Stimulated activated CD4-positive, alpha-beta T cell treated with anti-CD3 and anti-CD28 coated beads, Interleukin-12 subunit alpha, Interleukin-12 subunit beta, amount 100 ng/mL, for 24 hours (primary cell): ENCODE results near the gene FBN3.

Experiments used
- DNase-seq, 2 experiments: peaks; one replicate each; pipeline ENCODE4 v3.0.0-alpha.2; 2020; ENCODE audit warnings: low read depth in 2 of 2

The FBN3 gene

DNA sequence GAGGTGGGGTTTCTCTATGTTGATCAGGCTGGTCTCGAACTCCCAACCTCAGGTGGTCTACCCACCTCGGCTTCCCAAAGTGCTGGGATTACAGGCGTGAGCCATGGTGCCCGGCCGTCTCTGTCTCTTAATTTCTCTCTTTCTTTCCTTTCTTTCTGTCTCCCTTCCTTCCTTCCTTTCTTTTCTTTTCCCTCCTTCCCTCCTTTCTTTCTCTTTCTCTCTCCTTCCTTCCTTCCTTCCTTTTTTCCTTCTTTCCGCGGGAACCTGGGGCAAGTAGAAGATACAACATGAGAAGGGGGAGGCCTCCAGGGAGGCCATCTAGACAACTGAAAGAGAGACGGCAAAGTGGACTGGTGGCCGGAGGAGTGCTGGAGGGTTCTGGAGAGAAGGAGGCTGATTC lies 128.7 kb downstream of the FBN3 start:
- no peak for DNase-seq

DNA sequence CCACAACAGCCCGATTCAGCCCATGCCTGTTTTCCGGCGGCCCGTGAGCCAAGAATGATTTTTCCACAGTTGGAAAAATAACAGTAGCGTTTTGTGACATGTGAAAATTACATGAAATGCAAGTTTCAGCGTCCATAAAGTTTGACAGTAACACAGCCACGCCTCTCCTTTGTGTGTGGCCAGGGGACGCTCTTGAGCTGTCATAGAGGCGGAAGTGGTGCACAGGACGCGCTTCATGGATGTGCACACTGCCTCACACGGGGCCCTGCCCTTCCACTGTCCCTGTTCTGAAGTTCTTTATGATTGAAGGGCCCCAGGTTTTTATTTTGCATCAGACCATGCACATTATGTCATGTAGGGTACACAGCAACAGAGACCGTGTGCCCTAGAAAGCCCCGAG lies 131.6 kb downstream of the FBN3 start:
- DNase-seq = no peak
